HG03571 (cell line): ENCODE measurements around the gene STX1A.
"Not testable (repeated sequence)": the region's sequence is repeated elsewhere in the genome, so short reads cannot be mapped to it uniquely, and the experiment has no call there.

Experiments
- ATAC-seq: cut with Tn5 transposase; IDR thresholded peaks from one replicate; pipeline ENCODE4 v1.9.1; 2021; ENCODE audit not compliant: unreplicated experiment

The STX1A gene

DNA sequence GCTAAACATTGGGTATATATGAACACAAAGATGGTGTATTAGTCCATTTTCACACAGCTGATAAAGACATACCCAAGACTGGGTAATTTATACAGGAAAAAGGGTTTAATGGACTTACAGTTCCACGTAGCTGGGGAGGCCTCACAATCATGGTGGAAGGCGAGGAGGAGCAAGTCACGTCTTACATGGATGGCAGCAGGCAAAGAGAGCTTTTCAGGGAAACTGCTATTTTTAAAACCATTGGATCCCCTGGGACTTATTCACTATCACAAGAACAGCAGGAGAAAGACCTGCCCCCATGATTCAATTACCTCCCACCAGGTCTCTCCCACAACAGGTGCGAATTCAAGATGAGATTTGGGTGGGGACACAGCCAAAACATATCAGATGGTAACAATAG lies 64.2 kb downstream of the STX1A start:
- not testable (repeated sequence) for ATAC-seq

DNA sequence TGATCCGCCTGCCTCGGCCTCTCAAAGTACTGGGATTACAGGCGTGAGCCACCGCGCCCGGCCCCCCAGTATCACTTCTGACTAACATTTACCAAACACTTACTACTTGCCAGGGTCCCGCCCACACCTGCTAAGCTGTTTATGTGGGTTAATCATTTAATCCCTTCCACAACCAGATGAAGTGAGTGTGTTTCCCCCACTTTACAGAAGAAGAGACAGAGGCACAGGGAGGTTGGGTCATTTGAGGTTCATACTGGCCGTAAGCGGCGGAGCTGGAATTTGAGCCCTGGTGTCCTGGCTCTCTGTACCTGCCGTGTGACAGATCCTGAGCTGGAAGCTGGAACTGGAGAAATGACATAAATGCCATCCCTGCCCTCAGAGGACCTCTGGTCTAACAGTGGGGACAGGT lies 66.9 kb downstream of the STX1A start:
- ATAC-seq: no peak

DNA sequence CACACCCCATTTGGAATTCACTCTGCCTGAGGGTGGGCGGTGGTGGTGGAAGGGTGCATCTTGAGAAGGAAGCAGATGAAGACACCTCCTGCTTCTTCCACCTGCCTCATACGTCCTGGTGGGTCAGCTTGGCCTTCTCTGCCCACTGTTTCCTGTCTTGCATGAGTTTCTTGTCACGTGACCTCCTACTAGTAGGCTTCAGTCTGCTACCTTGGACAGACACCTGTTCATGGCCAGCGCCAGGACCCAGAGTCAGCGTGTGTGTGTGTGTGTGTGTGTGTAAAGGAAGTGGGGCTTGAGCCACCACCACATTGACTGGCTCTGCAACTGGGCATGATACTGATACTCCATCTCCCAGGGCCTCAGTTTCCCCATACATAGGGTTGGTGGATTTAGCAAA lies 68.9 kb downstream of the STX1A start:
- ATAC-seq: no peak

DNA sequence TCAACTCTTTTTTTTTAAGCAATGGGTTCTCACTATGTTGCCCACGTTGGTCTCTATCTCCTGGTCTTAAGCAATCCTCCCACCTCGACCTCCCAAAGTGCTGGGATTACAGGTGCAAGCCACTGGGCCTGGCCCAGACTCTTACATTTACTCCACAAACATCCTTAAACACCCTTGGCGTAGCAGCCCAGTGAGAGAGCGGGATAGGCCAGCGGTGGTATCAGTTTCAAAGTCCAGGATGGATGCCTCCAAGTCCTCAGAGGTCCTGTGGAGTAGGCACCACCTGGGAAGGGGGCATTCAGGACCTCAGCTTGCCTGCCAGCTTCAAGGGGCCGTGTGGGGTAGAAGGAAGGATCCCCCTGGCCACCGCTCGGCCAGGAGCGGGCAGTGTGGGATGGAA lies 69.9 kb downstream of the STX1A start:
- ATAC-seq: no peak
